GM21526 (cell line): ENCODE data around the gene CRPPA.
"Not testable (repeated sequence)": the region's sequence is repeated elsewhere in the genome, so short reads cannot be mapped to it uniquely, and the experiment has no call there.

ENCODE experiments used
- ATAC-seq: cut with Tn5 transposase; IDR thresholded peaks from one replicate; pipeline ENCODE4 v1.9.1; 2021; ENCODE audit warnings: moderate library complexity; ENCODE audit not compliant: unreplicated experiment, low FRiP score

The CRPPA gene

GRCh38 chr7:16399265-16399831 lies 22.0 kb downstream of the CRPPA start:
- no peak for ATAC-seq

GRCh38 chr7:16398146-16399017 lies 23.0 kb downstream of the CRPPA start:
- no peak for ATAC-seq

GRCh38 chr7:16397501-16398145 lies 23.7 kb downstream of the CRPPA start:
- ATAC-seq: no peak

GRCh38 chr7:16396766-16397500 lies 24.4 kb downstream of the CRPPA start:
- no peak for ATAC-seq

GRCh38 chr7:16395121-16395520 lies 26.2 kb downstream of the CRPPA start:
- no peak for ATAC-seq

- no peak for ATAC-seq
These were observed 27.4 kb downstream of the CRPPA start for GRCh38 chr7:16393862-16394422.

- ATAC-seq: no peak
These were observed 28.3 kb downstream of the CRPPA start for GRCh38 chr7:16392990-16393523.

GRCh38 chr7:16383786-16384185 lies 37.6 kb downstream of the CRPPA start:
- not testable (repeated sequence) for ATAC-seq

- ATAC-seq: not testable (repeated sequence)
These were observed 38.2 kb downstream of the CRPPA start for GRCh38 chr7:16383103-16383502.
